Tibial nerve (tissue), 4 donors: ENCODE data around the gene TMEM132C. TPM values are rescaled to one million over a fixed set of nuclear protein-coding genes. Genes with fewer than 3 reads are reported as not detected.

Experiments
- DNase-seq, 2 donors: peaks; one replicate each; pipeline ENCODE4 v3.0.0-alpha.2; 2019; ENCODE audit warnings: low spot score in 2 of 2
- H3K27ac ChIP-seq, 4 donors: fragments of 200-600 bp; sonication (generic) in 3 of 4; one replicate each; pipeline ENCODE4 v1.5.1; 2017 to 2019; ENCODE audit warnings: mild to moderate bottlenecking in 1 of 4
- H3K27me3 ChIP-seq, 2 donors: fragments of 200-600 bp; sonication (generic) in 1 of 2; one replicate each; pipeline versions ENCODE4 v1.5.1 to v1.6.0; 2017 to 2019
- H3K36me3 ChIP-seq, 3 donors: fragments of 200-600 bp; sonication (generic); one replicate each; pipeline ENCODE4 v1.5.1; 2018 to 2019
- H3K4me1 ChIP-seq, 4 donors: fragments of 200-600 bp; sonication (generic) in 3 of 4; one replicate each; pipeline ENCODE4 v1.5.1; 2017 to 2019
- H3K4me3 ChIP-seq, 4 donors: fragments of 200-600 bp; sonication (generic) in 3 of 4; one replicate each; pipeline ENCODE4 v1.5.1; 2017 to 2019; ENCODE audit warnings: mild to moderate bottlenecking in 1 of 4, moderate library complexity in 1 of 4
- H3K9me3 ChIP-seq, 4 donors: fragments of 200-600 bp; sonication (generic) in 3 of 4; one replicate each; pipeline ENCODE4 v1.5.1; 2017 to 2019
- CTCF ChIP-seq, 5 experiments: fragments of 200-600 bp in 3 of 5; fragments of 450-650 bp in 2 of 5; sonication (generic) in 3 of 5; IDR thresholded peaks; one replicate each; pipeline ENCODE4 v1.5.1; 2016 to 2019; ENCODE audit warnings: antibody characterized with exemption in 5 of 5, mild to moderate bottlenecking in 3 of 5, moderate library complexity in 2 of 5
- EP300 ChIP-seq, 2 donors: sonication (generic); formaldehyde crosslinking; IDR thresholded peaks; one replicate each; pipeline ENCODE4 v1.6.1; 2017; ENCODE audit warnings: antibody characterized with exemption in 2 of 2, mild to moderate bottlenecking in 1 of 2
- POLR2A ChIP-seq, 2 donors: fragments of 450-650 bp; IDR thresholded peaks; one replicate each; pipeline ENCODE4 v1.6.1; 2017; ENCODE audit warnings: antibody characterized with exemption in 2 of 2, mild to moderate bottlenecking in 2 of 2, moderate library complexity in 2 of 2
- WGBS, 2 donors: methylation state at CpG; one replicate each; pipeline ENCODE4 v1.1.5; 2018; 5-methylcytosine and 5-hydroxymethylcytosine counted together
- total RNA-seq, 4 donors: library from RNA; depleted of rRNA; stranded (reverse); fragments of >200 nt; gene quantifications; one replicate each; pipeline ENCODE4 v1.1.0, GENCODE V29; 2016

TMEM132C gene
- total RNA-seq, 4 donors from 2014 or later: 8.2 to 17.4 (median 12.4) TPM

- Histone ChIP-seq H3K27ac (no peak overlapping the region), H3K27me3 (no peaks in the 10 kb centered on the region), H3K9me3 (no peaks in the 10 kb centered on the region), H3K4me1 (no peaks in the 10 kb centered on the region), H3K4me3 (no peak overlapping the region), H3K36me3 (no peaks in the 10 kb centered on the region)
- no peak for TF ChIP-seq POLR2A (IDR thresholded peaks at IDR 0.05)
- no peak for TF ChIP-seq CTCF (IDR thresholded peaks at IDR 0.05)
- no peak for TF ChIP-seq EP300 (IDR thresholded peaks at IDR 0.05)
- DNase-seq: no peak
- WGBS, 2 donors: 60 to 73% methylated on average over 2 of the region's 2 CpGs
Observed at GRCh38 chr12:128442096-128442495, 175.1 kb downstream of the TMEM132C start.

- 51 to 52% methylated on average over 12 of the region's 12 CpGs for WGBS, 2 donors
- Histone ChIP-seq H3K36me3 (no peaks in the 10 kb centered on the region), H3K9me3 (no peaks in the 10 kb centered on the region), H3K4me1 (no peaks in the 10 kb centered on the region), H3K4me3 (no peak overlapping the region), H3K27ac (no peak overlapping the region), H3K27me3 (no peaks in the 10 kb centered on the region)
- TF ChIP-seq CTCF (IDR thresholded peaks at IDR 0.05): no peak
- TF ChIP-seq POLR2A (IDR thresholded peaks at IDR 0.05): no peak
- TF ChIP-seq EP300 (IDR thresholded peaks at IDR 0.05): no peak
- DNase-seq: no peak
Observed at GRCh38 chr12:128444598-128444997, 177.6 kb downstream of the TMEM132C start.

- Histone ChIP-seq H3K27me3 (no peaks in the 10 kb centered on the region), H3K36me3 (no peaks in the 10 kb centered on the region), H3K4me1 (no peaks in the 10 kb centered on the region), H3K9me3 (no peaks in the 10 kb centered on the region), H3K4me3 (no peak overlapping the region), H3K27ac (no peak overlapping the region)
- no peak for TF ChIP-seq EP300 (IDR thresholded peaks at IDR 0.05)
- TF ChIP-seq CTCF (IDR thresholded peaks at IDR 0.05): no peak
- TF ChIP-seq POLR2A (IDR thresholded peaks at IDR 0.05): no peak
- no peak for DNase-seq
- WGBS, 2 donors: 49 to 65% methylated on average over 13 of the region's 13 CpGs
Observed at GRCh38 chr12:128445415-128446127, 178.6 kb downstream of the TMEM132C start.

GRCh38 chr12:128449146-128449894, 182.3 kb downstream of the TMEM132C start:
- no peaks in the 10 kb centered on the region for H3K9me3 ChIP-seq
- DNase-seq: no peak
- no peaks in the 10 kb centered on the region for H3K36me3 ChIP-seq
- H3K4me1 ChIP-seq: no peaks in the 10 kb centered on the region
- TF ChIP-seq CTCF (IDR thresholded peaks at IDR 0.05): no peak
- TF ChIP-seq POLR2A (IDR thresholded peaks at IDR 0.05): no peak
- H3K27me3 ChIP-seq: no peaks in the 10 kb centered on the region
- 56 to 60% methylated on average over 7 of the region's 7 CpGs for WGBS, 2 donors
- no peak overlapping the region for H3K4me3 ChIP-seq
- no peak overlapping the region for H3K27ac ChIP-seq

- no peaks in the 10 kb centered on the region for H3K27me3 ChIP-seq
- TF ChIP-seq POLR2A (IDR thresholded peaks at IDR 0.05): no peak
- no peak for TF ChIP-seq EP300 (IDR thresholded peaks at IDR 0.05)
- no peak for TF ChIP-seq CTCF (IDR thresholded peaks at IDR 0.05)
- no peaks in the 10 kb centered on the region for H3K9me3 ChIP-seq
- H3K4me1 ChIP-seq: no peaks in the 10 kb centered on the region
- no peak for DNase-seq
- H3K36me3 ChIP-seq: no peaks in the 10 kb centered on the region
- H3K27ac ChIP-seq: no peak overlapping the region
- WGBS, 2 donors: 58 to 65% methylated on average over 3 of the region's 3 CpGs
- H3K4me3 ChIP-seq: no peak overlapping the region
Observed at GRCh38 chr12:128450810-128451209, 183.8 kb downstream of the TMEM132C start.
